PC-9 (cell line): ENCODE results near the gene AKT1S1. TPM values are rescaled to one million over a fixed set of nuclear protein-coding genes. Genes with fewer than 3 reads are reported as not detected.

ENCODE experiments used
- BruUV-seq: library from RNA; stranded (reverse); fragments of 400-500 nt; replicated peaks from 2 replicates; lab custom pipeline; 2021; lab: Mats Ljungman, UMichigan
- CTCF ChIA-PET: fragments of 300-600 bp; sonication (Branson Sonifier 250); formaldehyde crosslinking; loops from one replicate; lab custom pipeline; 2022; ENCODE audit warnings: antibody characterized with exemption; lab: Charles Lee
- POLR2A ChIA-PET: fragments of 300-600 bp; sonication (Branson Sonifier 250); formaldehyde crosslinking; loops from one replicate; lab custom pipeline; 2022; ENCODE audit warnings: antibody characterized with exemption; ENCODE audit not compliant: unreplicated experiment; lab: Charles Lee
- DNase-seq, 2 experiments: peaks; one replicate each; pipeline versions ENCODE4 v3.0.0 to v3.0.0-alpha.2; 2015 to 2022; ENCODE audit warnings: mixed read lengths in 1 of 2
- H2AFZ ChIP-seq: fragments of 200-600 bp; sonication (generic); 2 replicates; pipeline ENCODE4 v1.8.1; 2017; ENCODE audit warnings: antibody characterized with exemption
- H3F3A ChIP-seq: fragments of 200-600 bp; sonication (generic); 2 replicates; pipeline ENCODE4 v1.8.1; 2017; ENCODE audit warnings: antibody characterized with exemption, mild to moderate bottlenecking, low read depth; ENCODE audit not compliant: insufficient read depth
- H3K27ac ChIP-seq: fragments of 200-600 bp; sonication (generic); 2 replicates; pipeline ENCODE4 v1.6.1; 2016; ENCODE audit warnings: mixed run types
- H3K27me3 ChIP-seq: fragments of 200-600 bp; sonication (generic); 2 replicates; pipeline ENCODE4 v1.6.1; 2016; ENCODE audit warnings: low read depth, mixed run types; ENCODE audit not compliant: insufficient read depth
- H3K36me3 ChIP-seq: fragments of 200-600 bp; sonication (generic); 2 replicates; pipeline ENCODE4 v1.6.1; 2016; ENCODE audit warnings: low read depth, mixed run types
- H3K4me1 ChIP-seq: fragments of 200-600 bp; sonication (generic); replicated peaks from 2 replicates; pipeline ENCODE4 v1.6.1; 2016; ENCODE audit warnings: mixed run types; ENCODE audit not compliant: insufficient read depth
- H3K4me2 ChIP-seq: fragments of 200-600 bp; sonication (generic); 2 replicates; pipeline ENCODE4 v1.6.1; 2017; ENCODE audit warnings: mixed run types
- H3K4me3 ChIP-seq: fragments of 200-600 bp; sonication (generic); 2 replicates; pipeline ENCODE4 v1.6.1; 2016; ENCODE audit warnings: mixed run types
- H3K79me2 ChIP-seq: fragments of 200-600 bp; sonication (generic); 2 replicates; pipeline ENCODE4 v1.6.1; 2017; ENCODE audit warnings: low read depth, mixed run types
- H3K9me2 ChIP-seq: fragments of 200-600 bp; sonication (generic); 2 replicates; pipeline ENCODE4 v1.8.1; 2017; ENCODE audit warnings: mild to moderate bottlenecking; ENCODE audit not compliant: insufficient read depth
- H3K9me3 ChIP-seq: fragments of 200-600 bp; sonication (generic); 2 replicates; pipeline ENCODE4 v1.8.1; 2016; ENCODE audit warnings: low read depth; ENCODE audit not compliant: insufficient read depth
- H4K20me1 ChIP-seq: fragments of 200-600 bp; sonication (generic); 2 replicates; pipeline ENCODE4 v1.8.1; 2017; ENCODE audit not compliant: insufficient read depth
- EZH2 ChIP-seq: fragments of 200-600 bp; sonication (generic); IDR thresholded peaks from 2 replicates; pipeline ENCODE4 v1.8.0; 2017; ENCODE audit warnings: antibody characterized with exemption, low read depth
- intact Hi-C: fragments of 100-400 bp; cut with micrococcal nuclease; formaldehyde crosslinking; loops from one replicate; pipeline ENCODE4 v1.10.0; 2022; ENCODE audit not compliant: unreplicated experiment
- total RNA-seq: library from RNA; stranded (reverse); gene quantifications from 2 replicates; pipeline ENCODE4 v1.2.3, GENCODE V29; 2021
- TF ChIP-seq, protein P1 (sequence below): fragments of 200-600 bp; sonication (generic); conservative IDR thresholded peaks from 2 replicates; pipeline ENCODE4 v1.6.1; 2017; ENCODE audit warnings: mixed run types, antibody characterized with exemption, mild to moderate bottlenecking, moderate library complexity

AKT1S1 gene
- total RNA-seq, 1 experiment from 2014 or later = 143 TPM

DNA sequence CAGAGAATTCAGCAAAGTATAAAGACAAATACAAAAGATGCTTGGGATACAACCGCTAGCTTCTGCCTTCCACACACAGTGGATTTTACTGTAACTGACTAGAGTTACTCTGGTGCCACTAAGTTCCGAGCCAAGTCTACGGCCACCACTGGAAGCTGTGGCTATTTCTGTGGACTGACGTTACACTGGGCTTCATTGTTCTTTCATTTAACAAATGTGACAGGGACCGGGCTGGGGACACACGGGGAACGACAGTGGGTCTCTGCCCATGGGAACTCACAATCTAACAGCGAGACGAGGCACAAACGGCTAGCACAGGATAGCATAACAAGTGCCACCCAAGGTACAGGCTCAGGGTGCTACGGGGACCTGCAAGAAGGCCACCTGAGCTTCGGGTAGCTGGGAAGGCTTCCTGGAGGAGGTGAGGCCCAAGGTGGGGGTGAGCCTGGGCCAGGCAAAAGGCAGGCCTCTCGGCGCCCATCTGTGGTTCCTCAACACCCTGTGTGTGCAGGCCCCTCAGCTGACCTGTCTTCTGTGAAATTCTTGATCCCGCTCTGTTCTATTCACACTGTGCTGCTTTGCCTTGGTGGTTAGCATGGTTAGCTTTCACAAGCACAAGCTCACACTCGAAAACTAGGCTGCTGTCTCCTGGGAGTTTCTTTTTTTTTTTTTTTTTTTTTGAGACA, 29.9 kb upstream of the AKT1S1 start:
- Histone ChIP-seq H3K9me3 (no peaks in the 10 kb centered on the region), H3K4me2 (no peak overlapping the region), H3K36me3 (peaks cover 12% of the 10 kb centered on the region), H3K27ac (no peak overlapping the region), H3K4me1 (no peaks in the 10 kb centered on the region), H3K79me2 (0 out of 2 replicates have a peak, but pooled peaks cover 5% of the 10 kb centered on the region), H2AFZ (no peak overlapping the region), H3K9me2 (no peaks in the 10 kb centered on the region), H3F3A (peaks cover 16% of the 10 kb centered on the region; the same call in 1 of the 2 replicates), H3K27me3 (no peaks in the 10 kb centered on the region), H3K4me3 (no peak overlapping the region), H4K20me1 (peaks cover 19% of the 10 kb centered on the region)
- no peak for DNase-seq
- ChIA-PET CTCF (no interaction called here), POLR2A (interaction anchor here (0.5 kb wide), 1 partner anchor 23 kb away, joined by 3 read pairs; no protein-coding TSS in a partner anchor)
- TSS peak; percentile 51 for BruUV-seq
- intact Hi-C loops = no loop called here
- TF ChIP-seq, protein P1, sequence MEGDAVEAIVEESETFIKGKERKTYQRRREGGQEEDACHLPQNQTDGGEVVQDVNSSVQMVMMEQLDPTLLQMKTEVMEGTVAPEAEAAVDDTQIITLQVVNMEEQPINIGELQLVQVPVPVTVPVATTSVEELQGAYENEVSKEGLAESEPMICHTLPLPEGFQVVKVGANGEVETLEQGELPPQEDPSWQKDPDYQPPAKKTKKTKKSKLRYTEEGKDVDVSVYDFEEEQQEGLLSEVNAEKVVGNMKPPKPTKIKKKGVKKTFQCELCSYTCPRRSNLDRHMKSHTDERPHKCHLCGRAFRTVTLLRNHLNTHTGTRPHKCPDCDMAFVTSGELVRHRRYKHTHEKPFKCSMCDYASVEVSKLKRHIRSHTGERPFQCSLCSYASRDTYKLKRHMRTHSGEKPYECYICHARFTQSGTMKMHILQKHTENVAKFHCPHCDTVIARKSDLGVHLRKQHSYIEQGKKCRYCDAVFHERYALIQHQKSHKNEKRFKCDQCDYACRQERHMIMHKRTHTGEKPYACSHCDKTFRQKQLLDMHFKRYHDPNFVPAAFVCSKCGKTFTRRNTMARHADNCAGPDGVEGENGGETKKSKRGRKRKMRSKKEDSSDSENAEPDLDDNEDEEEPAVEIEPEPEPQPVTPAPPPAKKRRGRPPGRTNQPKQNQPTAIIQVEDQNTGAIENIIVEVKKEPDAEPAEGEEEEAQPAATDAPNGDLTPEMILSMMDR = no peak
- TF ChIP-seq EZH2 = no peak

DNA sequence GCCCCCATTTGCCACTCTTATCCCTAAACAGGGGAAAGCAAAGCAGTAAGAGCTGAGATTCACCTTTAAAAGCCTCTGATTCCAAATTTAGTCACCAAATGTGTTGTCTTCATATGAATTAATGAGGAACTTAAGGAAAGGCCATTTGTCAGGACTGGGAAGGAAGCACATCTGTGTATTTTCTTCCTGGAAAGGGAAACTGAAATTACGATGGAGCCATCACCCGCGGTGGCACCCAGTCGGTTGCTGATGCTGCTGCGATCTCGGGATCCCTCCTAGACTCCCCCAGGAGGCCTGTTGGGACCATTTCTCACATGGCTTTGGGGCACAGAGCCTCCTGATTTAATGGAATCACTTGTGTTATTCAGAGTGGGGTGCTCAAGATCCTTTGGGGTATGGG, 27.0 kb upstream of the AKT1S1 start:
- Histone ChIP-seq H3K4me2 (no peak overlapping the region), H3K79me2 (no peaks in the 10 kb centered on the region), H3K9me3 (no peaks in the 10 kb centered on the region), H3K9me2 (no peaks in the 10 kb centered on the region), H3K4me3 (no peak overlapping the region), H3K4me1 (no peaks in the 10 kb centered on the region), H3K27ac (no peak overlapping the region), H3F3A (peaks cover 13% of the 10 kb centered on the region; the same call in 1 of the 2 replicates), H2AFZ (no peak overlapping the region), H3K36me3 (0 out of 2 replicates have a peak, but pooled peaks cover 7% of the 10 kb centered on the region), H3K27me3 (no peaks in the 10 kb centered on the region), H4K20me1 (peaks cover 9% of the 10 kb centered on the region)
- no peak for DNase-seq
- TF ChIP-seq, protein P1 = no peak
- intact Hi-C loops = no loop called here
- POLR2A ChIA-PET = no interaction called here
- CTCF ChIA-PET = interaction anchor here (0.7 kb wide), 1 partner anchor 25 kb away, joined by 4 read pairs; the partner anchor contains the start of gene NUP62
- BruUV-seq = no TSS peak

DNA sequence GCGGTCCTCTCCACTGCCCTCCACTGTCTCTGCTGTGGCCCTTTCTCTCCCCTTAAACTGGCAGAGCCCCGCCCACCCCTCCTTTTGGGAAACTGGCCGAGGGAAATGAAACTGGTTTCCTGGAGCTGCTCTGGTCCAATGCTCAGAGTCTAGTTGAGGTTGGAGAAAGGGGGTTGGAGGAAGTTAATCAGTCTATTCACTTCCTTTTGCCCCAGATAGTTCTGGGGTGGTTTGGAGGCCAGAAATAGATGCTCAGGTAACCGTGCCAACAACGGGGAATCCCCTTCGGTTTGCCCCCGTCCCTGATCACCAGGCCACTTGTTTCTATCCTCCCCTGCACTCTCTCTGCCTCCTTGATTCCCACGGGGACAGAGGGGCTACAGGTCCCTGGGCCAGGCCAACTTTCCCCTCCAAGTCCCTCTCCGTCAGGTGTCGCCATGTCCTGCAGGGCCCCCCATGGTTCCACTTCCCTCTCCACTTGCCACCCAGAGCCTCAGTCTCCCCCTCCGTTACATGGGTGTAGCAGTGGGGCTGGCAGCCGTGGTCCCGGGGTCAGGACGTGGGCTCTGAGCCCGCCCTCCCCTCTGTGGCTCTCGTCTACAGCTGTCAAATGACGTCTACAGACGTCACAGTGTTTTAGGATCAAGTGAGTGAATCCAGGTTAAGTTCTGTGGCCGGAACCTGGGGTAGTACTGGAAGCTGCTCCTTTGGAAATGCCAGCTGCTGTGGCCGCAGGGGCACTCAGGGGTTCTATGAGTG, 19.9 kb upstream of the AKT1S1 start, which contains the start of gene IL4I1:
Gene IL4I1, minus strand, starts transcription at position 25 of the 759 bp plus-strand sequence. CDS start 727 bp downstream, outside the sequence.
- Histone ChIP-seq H3K27ac (no peak within 1 kb of the TSS), H4K20me1 (no peaks in the 10 kb centered on the region), H3K9me2 (no peaks in the 10 kb centered on the region), H2AFZ (no peak within 1 kb of the TSS), H3K36me3 (no peaks in the 10 kb centered on the region), H3K9me3 (no peaks in the 10 kb centered on the region), H3K79me2 (no peaks in the 10 kb centered on the region), H3K4me3 (no peak within 1 kb of the TSS), H3K27me3 (no peaks in the 10 kb centered on the region), H3K4me1 (peaks cover 14% of the 10 kb centered on the region), H3F3A (no peaks in the 10 kb centered on the region), H3K4me2 (peak within 1 kb of the TSS; percentile 47)
- POLR2A ChIA-PET = interaction anchor here (0.5 kb wide), 1 partner anchor 35 kb away, joined by 8 read pairs; no protein-coding TSS in a partner anchor
- TF ChIP-seq, protein P1 = no peak
- TF ChIP-seq EZH2 = no peak
- no peak for DNase-seq
- intact Hi-C loops = no loop called here
- no TSS peak for BruUV-seq
- CTCF ChIA-PET = interaction anchor here (0.6 kb wide), 1 partner anchor 184 kb away, joined by 9 read pairs; no protein-coding TSS in a partner anchor
